HCT116 (cell line): ENCODE measurements around the gene ITGAV. TPM values are rescaled to one million over a fixed set of nuclear protein-coding genes. Genes with fewer than 3 reads are reported as not detected.

Experiments used
- ATAC-seq: fragments of 200-7000 bp; cut with Tn5 transposase; 2 replicates; pipeline ENCODE4 v1.9.1; 2020; ENCODE audit warnings: mild to moderate bottlenecking, moderate library complexity
- BruUV-seq: library from RNA; stranded (reverse); fragments of 400-500 nt; replicated peaks from 2 replicates; lab custom pipeline; 2021; lab: Mats Ljungman, UMichigan
- CTCF ChIA-PET: fragments of 300-600 bp; sonication (Branson Sonifier 250); formaldehyde crosslinking; loops from one replicate; lab custom pipeline; 2021; ENCODE audit warnings: antibody characterized with exemption; lab: Charles Lee
- POLR2A ChIA-PET: fragments of 300-600, 350-600 bp; sonication (Branson Sonifier 250); formaldehyde crosslinking; loops from one replicate; lab custom pipeline; 2021; ENCODE audit warnings: antibody characterized with exemption; lab: Charles Lee
- RAD21 ChIA-PET, 2 experiments: fragments of 300-600 bp; sonication (Branson Sonifier 250); formaldehyde crosslinking; loops; one replicate each; lab custom pipeline; 2023; ENCODE audit warnings: low total read pairs in 2 of 2; ENCODE audit not compliant: uncharacterized antibody in 2 of 2, unreplicated experiment in 2 of 2, low non-redundant PET in 1 of 2; lab: Charles Lee
- DNase-seq: peaks from one replicate; pipeline ENCODE4 v3.0.0-alpha.2; 2010; ENCODE audit warnings: low read depth, low spot score
- H2AFZ ChIP-seq: fragments of 200-600 bp; shearing (Covaris generic), sonication (generic); 2 replicates; pipeline ENCODE4 v1.6.1; 2017; ENCODE audit warnings: low read depth, mixed run types, mixed read lengths, antibody characterized with exemption, low read length; ENCODE audit not compliant: poor library complexity, severe bottlenecking
- H3K27ac ChIP-seq: 2 replicates; pipeline ENCODE4 v1.5.1; 2012; ENCODE audit warnings: low read depth, low read length
- H3K27me3 ChIP-seq: fragments of 200-600 bp; sonication (generic); 2 replicates; pipeline ENCODE4 v1.6.1; 2016; ENCODE audit warnings: mixed run types, low read length, mixed read lengths; ENCODE audit not compliant: insufficient read depth
- H3K36me3 ChIP-seq, 2 experiments: fragments of 200-500 bp in 1 of 2; fragments of 200-600 bp in 1 of 2; sonication (Bioruptor generic) in 1 of 2; sonication (generic) in 1 of 2; 2 replicates each; pipeline versions ENCODE4 v1.5.1 to v1.6.1; 2014 to 2016; ENCODE audit warnings: low read length in 2 of 2, inconsistent platforms in 1 of 2, mixed read lengths in 1 of 2, mixed run types in 1 of 2; ENCODE audit not compliant: insufficient read depth in 2 of 2, control insufficient read depth in 1 of 2
- H3K4me1 ChIP-seq, 2 experiments: fragments of 200-600 bp in 1 of 2; sonication (generic) in 1 of 2; 2 replicates each; pipeline versions ENCODE4 v1.5.1 to v1.6.1; 2012 to 2017; ENCODE audit warnings: low read length in 2 of 2, inconsistent platforms in 1 of 2, mild to moderate bottlenecking in 1 of 2, mixed read lengths in 1 of 2, mixed run types in 1 of 2, moderate library complexity in 1 of 2; ENCODE audit not compliant: insufficient read depth in 2 of 2, control insufficient read depth in 1 of 2
- H3K4me2 ChIP-seq: fragments of 200-600 bp; sonication (generic); 2 replicates; pipeline ENCODE4 v1.6.1; 2017; ENCODE audit warnings: mixed run types, low read length, mixed read lengths
- H3K4me3 ChIP-seq, 2 experiments: fragments of 200-600 bp in 1 of 2; sonication (generic) in 1 of 2; replicated peaks in 1 of 2; 2 replicates each; pipeline ENCODE4 v1.5.1; 2011 to 2016; ENCODE audit warnings: low read length in 2 of 2, control low read depth in 1 of 2, low read depth in 1 of 2, mild to moderate bottlenecking in 1 of 2, mixed read lengths in 1 of 2, mixed run types in 1 of 2
- H3K79me2 ChIP-seq: fragments of 200-600 bp; sonication (generic); 2 replicates; pipeline ENCODE4 v1.6.1; 2017; ENCODE audit warnings: mild to moderate bottlenecking, mixed run types, low read length, moderate library complexity, mixed read lengths; ENCODE audit not compliant: insufficient read depth
- H3K9ac ChIP-seq: fragments of 200-600 bp; sonication (generic); 2 replicates; pipeline ENCODE4 v1.6.1; 2016; ENCODE audit warnings: low read length, mixed read lengths
- H3K9me2 ChIP-seq: fragments of 200-600 bp; sonication (generic), shearing (Covaris generic); 2 replicates; pipeline ENCODE4 v1.6.1; 2017; ENCODE audit warnings: mixed run types, mild to moderate bottlenecking, moderate library complexity; ENCODE audit not compliant: insufficient read depth
- H3K9me3 ChIP-seq, 2 experiments: fragments of 200-500 bp in 1 of 2; fragments of 200-600 bp in 1 of 2; sonication (Bioruptor generic) in 1 of 2; sonication (generic) in 1 of 2; 2 replicates each; pipeline ENCODE4 v1.6.1; 2014 to 2017; ENCODE audit warnings: low read length in 2 of 2, mixed read lengths in 2 of 2, inconsistent platforms in 1 of 2, low read depth in 1 of 2, mild to moderate bottlenecking in 1 of 2, mixed run types in 1 of 2, moderate library complexity in 1 of 2; ENCODE audit not compliant: control insufficient read depth in 1 of 2, insufficient read depth in 1 of 2
- H4K20me1 ChIP-seq: fragments of 200-600 bp; sonication (generic), shearing (Covaris generic); 2 replicates; pipeline ENCODE4 v1.6.1; 2017; ENCODE audit warnings: mixed run types, mild to moderate bottlenecking, moderate library complexity; ENCODE audit not compliant: insufficient read depth
- ATF3 ChIP-seq: IDR thresholded peaks from 2 replicates; pipeline ENCODE4 v1.6.1; 2012
- CEBPB ChIP-seq: IDR thresholded peaks from 2 replicates; pipeline ENCODE4 v1.6.1; 2012; ENCODE audit warnings: low read depth
- CTCF ChIP-seq, 3 experiments: fragments of 200-600 bp in 1 of 3; sonication (generic) in 1 of 3; IDR thresholded peaks in 2 of 3; conservative IDR thresholded peaks in 1 of 3; 2 replicates each; pipeline ENCODE4 v1.5.1; 2012 to 2017; ENCODE audit warnings: low read depth in 2 of 3, low read length in 2 of 3, antibody characterized with exemption in 1 of 3, borderline replicate concordance in 1 of 3, control low read depth in 1 of 3, mild to moderate bottlenecking in 1 of 3, mixed read lengths in 1 of 3, mixed run types in 1 of 3, moderate library complexity in 1 of 3; ENCODE audit not compliant: insufficient read depth in 1 of 3
- EGR1 ChIP-seq: IDR thresholded peaks from 2 replicates; pipeline ENCODE4 v1.6.1; 2012; ENCODE audit warnings: low read depth
- ELF1 ChIP-seq: IDR thresholded peaks from 2 replicates; pipeline ENCODE4 v1.6.1; 2012; ENCODE audit warnings: low read depth, borderline replicate concordance
- EZH2phosphoT487 ChIP-seq: fragments of 200-600 bp; IDR thresholded peaks from 2 replicates; pipeline ENCODE4 v1.6.1; 2018; ENCODE audit warnings: antibody characterized with exemption, borderline replicate concordance
- FOSL1 ChIP-seq: IDR thresholded peaks from 2 replicates; pipeline ENCODE4 v1.6.1; 2012; ENCODE audit warnings: low read depth
- JUND ChIP-seq: IDR thresholded peaks from 2 replicates; pipeline ENCODE4 v1.6.1; 2012
- MAX ChIP-seq: IDR thresholded peaks from 2 replicates; pipeline ENCODE4 v1.6.1; 2012
- RAD21 ChIP-seq: IDR thresholded peaks from 2 replicates; pipeline ENCODE4 v1.6.1; 2012; ENCODE audit warnings: low read depth, mild to moderate bottlenecking
- SIN3A ChIP-seq: IDR thresholded peaks from 2 replicates; pipeline ENCODE4 v1.6.1; 2012; ENCODE audit warnings: low read depth
- SP1 ChIP-seq: IDR thresholded peaks from 2 replicates; pipeline ENCODE4 v1.6.1; 2012; ENCODE audit warnings: low read depth
- SRF ChIP-seq: IDR thresholded peaks from 2 replicates; pipeline ENCODE4 v1.6.1; 2012; ENCODE audit warnings: low read depth
- TCF7L2 ChIP-seq: IDR thresholded peaks from 2 replicates; pipeline ENCODE4 v1.7.0; 2011; ENCODE audit warnings: borderline replicate concordance, inconsistent platforms; ENCODE audit not compliant: insufficient read depth, insufficient read length; ENCODE audit errors: extremely low read depth
- YY1 ChIP-seq: IDR thresholded peaks from 2 replicates; pipeline ENCODE4 v1.6.1; 2011; ENCODE audit warnings: low read length, low read depth, moderate library complexity, mild to moderate bottlenecking; ENCODE audit not compliant: insufficient replicate concordance; ENCODE audit errors: extremely low read depth
- ZNF274 ChIP-seq: fragments of 200-500 bp; sonication (Bioruptor generic); IDR thresholded peaks from 2 replicates; pipeline ENCODE4 v1.6.1; 2014; ENCODE audit warnings: mild to moderate bottlenecking, low read depth, low read length, inconsistent platforms
- intact Hi-C: fragments of 100-400 bp; cut with micrococcal nuclease; formaldehyde crosslinking; loops from 2 replicates; pipeline ENCODE4 v1.10.0; 2022
- total RNA-seq: library from RNA; stranded (reverse); gene quantifications from one replicate; pipeline ENCODE4 v1.2.1, GENCODE V29; 2021; ENCODE audit not compliant: unreplicated experiment

ITGAV gene
- total RNA-seq, 1 experiment from 2014 or later = 36.3 TPM

GRCh38 chr2:186670831-186671230 lies 81.0 kb downstream of the ITGAV start:
- Histone ChIP-seq H3K4me3 (no peak overlapping the region), H3K79me2 (no peaks in the 10 kb centered on the region), H3K36me3 (peaks cover 12% of the 10 kb centered on the region in 2 experiments), H2AFZ (no peak overlapping the region), H3K27me3 (no peaks in the 10 kb centered on the region), H3K9ac (no peak overlapping the region), H3K9me3 (no peaks in the 10 kb centered on the region), H3K4me2 (no peak overlapping the region), H3K9me2 (no peaks in the 10 kb centered on the region), H4K20me1 (no peaks in the 10 kb centered on the region), H3K27ac (no peak overlapping the region), H3K4me1 (no peaks in the 10 kb centered on the region)
- RAD21 ChIA-PET = no interaction called here
- no peak for DNase-seq
- no peak for TF ChIP-seq MAX
- no peak for TF ChIP-seq RAD21
- TF ChIP-seq ATF3 = no peak
- no peak for TF ChIP-seq ELF1
- TF ChIP-seq ZNF274 = no peak
- no peak for TF ChIP-seq SP1
- TF ChIP-seq SIN3A = no peak
- TF ChIP-seq EZH2phosphoT487 = no peak
- TF ChIP-seq FOSL1 = no peak
- TF ChIP-seq CEBPB = no peak
- TF ChIP-seq EGR1 = no peak
- no peak for TF ChIP-seq JUND
- no peak for TF ChIP-seq CTCF (IDR thresholded peaks at IDR 0.05 in 2 of 3, conservative IDR thresholded peaks at IDR 0.05 in 1 of 3; ENCODE audit: borderline replicate concordance in 1 of 3, insufficient read depth in 1 of 3, low read depth in 2 of 3, low read length in 2 of 3)
- TF ChIP-seq YY1 = no peak
- no peak for TF ChIP-seq TCF7L2
- no peak for TF ChIP-seq SRF
- ATAC-seq = no peak
- POLR2A ChIA-PET = no interaction called here
- no TSS peak for BruUV-seq
- intact Hi-C loops = no loop called here
- CTCF ChIA-PET = no interaction called here
